HUES6 (cell line): ENCODE results near the gene BRICD5.

Source experiments
- H3K27ac ChIP-seq: 2 replicates; pipeline ENCODE4 v1.7.0; 2013; ENCODE audit warnings: low read depth, mild to moderate bottlenecking, low read length, inconsistent platforms
- H3K27me3 ChIP-seq: 2 replicates; pipeline ENCODE4 v1.6.1; 2013; ENCODE audit warnings: low read length; ENCODE audit not compliant: control insufficient read depth, insufficient read depth
- H3K36me3 ChIP-seq: 2 replicates; pipeline ENCODE4 v1.6.1; 2013; ENCODE audit warnings: low read length; ENCODE audit not compliant: control insufficient read depth, insufficient read depth
- H3K4me1 ChIP-seq: 2 replicates; pipeline ENCODE4 v1.6.1; 2013; ENCODE audit warnings: low read length; ENCODE audit not compliant: control insufficient read depth, insufficient read depth
- H3K4me3 ChIP-seq: 2 replicates; pipeline ENCODE4 v1.5.1; 2013; ENCODE audit warnings: low read depth, low read length
- H3K9ac ChIP-seq: one replicate; pipeline ENCODE4 v1.6.1; 2013; ENCODE audit warnings: mild to moderate bottlenecking, low read length
- H3K9me3 ChIP-seq: 2 replicates; pipeline ENCODE4 v1.6.1; 2013; ENCODE audit warnings: low read depth, low read length; ENCODE audit not compliant: control insufficient read depth, insufficient read depth

BRICD5 gene

GRCh38 chr16:2195322-2196161 is 15.1 kb downstream of the BRICD5 start:
- Histone ChIP-seq H3K9ac (no peak overlapping the region), H3K9me3 (no peaks in the 10 kb centered on the region), H3K36me3 (no peaks in the 10 kb centered on the region), H3K4me1 (no peaks in the 10 kb centered on the region), H3K27me3 (peaks cover 60% of the 10 kb centered on the region), H3K27ac (no peak overlapping the region), H3K4me3 (peak overlapping the region; percentile 60)

- Histone ChIP-seq H3K9me3 (no peaks in the 10 kb centered on the region), H3K27ac (no peak overlapping the region), H3K36me3 (no peaks in the 10 kb centered on the region), H3K27me3 (peaks cover 53% of the 10 kb centered on the region), H3K9ac (no peak overlapping the region), H3K4me1 (no peaks in the 10 kb centered on the region), H3K4me3 (peak overlapping the region; percentile 60)
Measured at GRCh38 chr16:2194852-2195321, 15.8 kb downstream of the BRICD5 start.

- H3K27me3 ChIP-seq: peaks cover 48% of the 10 kb centered on the region
Measured at GRCh38 chr16:2194166-2194834, 16.4 kb downstream of the BRICD5 start.

GRCh38 chr16:2191446-2191706 is 19.3 kb downstream of the BRICD5 start:
- Histone ChIP-seq H3K36me3 (no peaks in the 10 kb centered on the region), H3K27ac (no peak overlapping the region), H3K4me1 (no peaks in the 10 kb centered on the region), H3K9me3 (no peaks in the 10 kb centered on the region), H3K4me3 (no peak overlapping the region), H3K9ac (no peak overlapping the region), H3K27me3 (peaks cover 22% of the 10 kb centered on the region)

More at GRCh38 chr16:2194166-2194834, 16.4 kb downstream of the BRICD5 start:
- Histone ChIP-seq H3K9ac (no peak overlapping the region), H3K36me3 (no peaks in the 10 kb centered on the region), H3K4me3 (no peak overlapping the region), H3K4me1 (no peaks in the 10 kb centered on the region), H3K27ac (no peak overlapping the region), H3K9me3 (no peaks in the 10 kb centered on the region)

GRCh38 chr16:2190659-2191445 is 19.8 kb downstream of the BRICD5 start:
- Histone ChIP-seq H3K9me3 (no peaks in the 10 kb centered on the region), H3K4me3 (no peak overlapping the region), H3K27ac (no peak overlapping the region), H3K27me3 (peaks cover 21% of the 10 kb centered on the region), H3K36me3 (no peaks in the 10 kb centered on the region), H3K4me1 (no peaks in the 10 kb centered on the region), H3K9ac (no peak overlapping the region)

- Histone ChIP-seq H3K9me3 (no peaks in the 10 kb centered on the region), H3K9ac (peak overlapping the region; percentile 24), H3K27me3 (peaks cover 13% of the 10 kb centered on the region; the same call in 1 of the 2 replicates), H3K4me3 (no peak overlapping the region), H3K36me3 (no peaks in the 10 kb centered on the region), H3K4me1 (no peaks in the 10 kb centered on the region), H3K27ac (no peak overlapping the region)
Measured at GRCh38 chr16:2190002-2190658, 20.5 kb downstream of the BRICD5 start.

GRCh38 chr16:2189252-2189893 is 21.3 kb downstream of the BRICD5 start:
- H3K4me3 ChIP-seq: no peak overlapping the region
- H3K9ac ChIP-seq: no peak overlapping the region
- H3K36me3 ChIP-seq: no peaks in the 10 kb centered on the region
- no peaks in the 10 kb centered on the region for H3K9me3 ChIP-seq
- peaks cover 6% of the 10 kb centered on the region; the same call in 1 of the 2 replicates for H3K27me3 ChIP-seq
- H3K4me1 ChIP-seq: no peaks in the 10 kb centered on the region
- H3K27ac ChIP-seq: no peak overlapping the region

GRCh38 chr16:2188395-2188794 is 22.3 kb downstream of the BRICD5 start:
- no peaks in the 10 kb centered on the region for H3K9me3 ChIP-seq
- no peaks in the 10 kb centered on the region for H3K36me3 ChIP-seq
- no peak overlapping the region for H3K27ac ChIP-seq
- no peak overlapping the region for H3K9ac ChIP-seq
- no peaks in the 10 kb centered on the region for H3K4me1 ChIP-seq
- H3K4me3 ChIP-seq: no peak overlapping the region
- no peaks in the 10 kb centered on the region for H3K27me3 ChIP-seq

- no peak overlapping the region for H3K27ac ChIP-seq
- H3K9ac ChIP-seq: no peak overlapping the region
- no peaks in the 10 kb centered on the region for H3K9me3 ChIP-seq
- no peaks in the 10 kb centered on the region for H3K36me3 ChIP-seq
- no peaks in the 10 kb centered on the region for H3K27me3 ChIP-seq
- H3K4me1 ChIP-seq: no peaks in the 10 kb centered on the region
- H3K4me3 ChIP-seq: no peak overlapping the region
Measured at GRCh38 chr16:2187212-2187611, 23.5 kb downstream of the BRICD5 start.

GRCh38 chr16:2186505-2186904 is 24.2 kb downstream of the BRICD5 start:
- H3K27ac ChIP-seq: no peak overlapping the region
- no peaks in the 10 kb centered on the region for H3K9me3 ChIP-seq
- peaks cover 4% of the 10 kb centered on the region; the same call in 1 of the 2 replicates for H3K4me1 ChIP-seq
- no peaks in the 10 kb centered on the region for H3K36me3 ChIP-seq
- H3K4me3 ChIP-seq: no peak overlapping the region
- H3K9ac ChIP-seq: no peak overlapping the region
- no peaks in the 10 kb centered on the region for H3K27me3 ChIP-seq
